ENCODE measurements around the gene FBLN5. TPM values are rescaled to one million over a fixed set of nuclear protein-coding genes. Genes with fewer than 3 reads are reported as not detected.
"Not testable (repeated sequence)": the region's sequence is repeated elsewhere in the genome, so short reads cannot be mapped to it uniquely, and the experiment has no call there.

FBLN5 gene
- total RNA-seq, 1 experiment from 2014 or later, result 1.0 TPM

DNA sequence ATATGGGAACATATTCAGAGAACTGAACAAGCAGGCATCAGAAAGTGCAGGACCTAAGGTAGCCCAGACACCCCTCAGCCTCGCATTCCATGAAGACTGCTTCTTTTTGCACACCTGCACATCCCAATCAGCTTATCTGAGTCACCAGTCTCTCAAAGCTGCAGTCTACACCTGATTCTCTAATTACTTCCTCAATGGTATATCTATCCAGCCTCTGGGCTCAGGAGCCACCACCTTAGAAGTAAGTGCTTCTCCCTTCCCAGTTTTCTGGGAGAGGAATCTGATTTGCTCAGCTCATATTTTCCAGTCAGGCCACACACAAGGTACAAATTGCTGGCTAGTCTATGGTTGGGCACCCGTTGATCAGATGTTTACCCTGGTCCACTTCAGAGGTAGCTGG, 101.8 kb downstream of the FBLN5 start:
- TF ChIP-seq, protein P1, sequence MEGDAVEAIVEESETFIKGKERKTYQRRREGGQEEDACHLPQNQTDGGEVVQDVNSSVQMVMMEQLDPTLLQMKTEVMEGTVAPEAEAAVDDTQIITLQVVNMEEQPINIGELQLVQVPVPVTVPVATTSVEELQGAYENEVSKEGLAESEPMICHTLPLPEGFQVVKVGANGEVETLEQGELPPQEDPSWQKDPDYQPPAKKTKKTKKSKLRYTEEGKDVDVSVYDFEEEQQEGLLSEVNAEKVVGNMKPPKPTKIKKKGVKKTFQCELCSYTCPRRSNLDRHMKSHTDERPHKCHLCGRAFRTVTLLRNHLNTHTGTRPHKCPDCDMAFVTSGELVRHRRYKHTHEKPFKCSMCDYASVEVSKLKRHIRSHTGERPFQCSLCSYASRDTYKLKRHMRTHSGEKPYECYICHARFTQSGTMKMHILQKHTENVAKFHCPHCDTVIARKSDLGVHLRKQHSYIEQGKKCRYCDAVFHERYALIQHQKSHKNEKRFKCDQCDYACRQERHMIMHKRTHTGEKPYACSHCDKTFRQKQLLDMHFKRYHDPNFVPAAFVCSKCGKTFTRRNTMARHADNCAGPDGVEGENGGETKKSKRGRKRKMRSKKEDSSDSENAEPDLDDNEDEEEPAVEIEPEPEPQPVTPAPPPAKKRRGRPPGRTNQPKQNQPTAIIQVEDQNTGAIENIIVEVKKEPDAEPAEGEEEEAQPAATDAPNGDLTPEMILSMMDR (conservative IDR thresholded peaks at IDR 0.05), result no peak
- H3K18ac ChIP-seq (ENCODE audit: insufficient read length, low read depth, low read length), result no peak overlapping the region
- H3K27me3 Mint-ChIP-seq (ENCODE audit: low read depth), result peaks cover 2% of the 10 kb centered on the region
- no peak overlapping the region for H3K4me3 Mint-ChIP-seq
- H3K9ac ChIP-seq (ENCODE audit: extremely low read depth, insufficient read length, low read length), result no peak overlapping the region
- H2BK20ac ChIP-seq (ENCODE audit: low read depth, low read length, poor library complexity, severe bottlenecking), result no peak overlapping the region
- H2BK12ac ChIP-seq (ENCODE audit: insufficient read length, low read depth, low read length), result no peak overlapping the region
- H3K4me2 ChIP-seq (ENCODE audit: insufficient read depth, insufficient read length, low read length), result no peak overlapping the region
- H3K23ac ChIP-seq (ENCODE audit: insufficient read length, low read depth, low read length), result no peak overlapping the region
- H3K79me2 ChIP-seq (ENCODE audit: insufficient read depth, low read length), result no peaks in the 10 kb centered on the region
- no CpG with 5 or more reads among the region's 2 CpGs for WGBS (ENCODE audit: extremely low coverage, insufficient read length, low lambda C conversion rate)
- no peaks in the 10 kb centered on the region for H4K20me1 ChIP-seq (ENCODE audit: control insufficient read depth, insufficient read depth, insufficient read length)
- H2AFZ ChIP-seq (ENCODE audit: low read length), result no peak overlapping the region
- H3K36me3 Mint-ChIP-seq (ENCODE audit: insufficient read depth in 1 of 3, low read depth in 3 of 3), result no peaks in the 10 kb centered on the region
- H3K4me1 ChIP-seq (ENCODE audit: insufficient read depth, low read length), result no peaks in the 10 kb centered on the region
- H3K4me1 Mint-ChIP-seq, result peaks cover 0 to 3% of the 10 kb centered on the region in 2 experiments; a peak in 1 of 4 replicates
- no peak overlapping the region for H3T11ph ChIP-seq (ENCODE audit: low read length)
- H2BK5ac ChIP-seq (ENCODE audit: insufficient read length, low read length), result no peak overlapping the region
- no peak overlapping the region for H2AK5ac ChIP-seq (ENCODE audit: insufficient read length, low read length)
- no peak overlapping the region for H3K14ac ChIP-seq (ENCODE audit: insufficient read depth, low read length)
- H3K27me3 ChIP-seq (ENCODE audit: insufficient read depth, low read length), result no peaks in the 10 kb centered on the region
- no peak for DNase-seq
- no peak overlapping the region for H3K56ac ChIP-seq (ENCODE audit: insufficient read length, low read depth, low read length)
- no peak overlapping the region for H4K5ac ChIP-seq (ENCODE audit: insufficient read length, low read depth, low read length)
- no peak overlapping the region for H2BK15ac ChIP-seq (ENCODE audit: low read depth, low read length)
- no peak overlapping the region for H3K27ac Mint-ChIP-seq
- no peak overlapping the region for H2BK120ac ChIP-seq (ENCODE audit: low read depth, low read length, poor library complexity, severe bottlenecking)
- H3K79me1 ChIP-seq (ENCODE audit: insufficient read depth, low read depth, low read length, poor library complexity, severe bottlenecking), result no peaks in the 10 kb centered on the region
- H3K27ac ChIP-seq (ENCODE audit: insufficient read length, low read depth, low read length), result no peak overlapping the region
- H4K8ac ChIP-seq (replicated peaks; ENCODE audit: insufficient read length, low read depth, low read length), result no peak overlapping the region
- no peaks in the 10 kb centered on the region for H3K23me2 ChIP-seq (ENCODE audit: insufficient read length, low read depth, low read length, poor library complexity, severe bottlenecking)
- no peak overlapping the region for H3K4ac ChIP-seq (ENCODE audit: low read depth, low read length)
- H3K9me3 Mint-ChIP-seq, result no peaks in the 10 kb centered on the region
- no peaks in the 10 kb centered on the region for H3K9me3 ChIP-seq (ENCODE audit: control insufficient read depth, low read depth, low read length)
- H4K91ac ChIP-seq (ENCODE audit: insufficient read length, low read depth, low read length), result no peak overlapping the region

DNA sequence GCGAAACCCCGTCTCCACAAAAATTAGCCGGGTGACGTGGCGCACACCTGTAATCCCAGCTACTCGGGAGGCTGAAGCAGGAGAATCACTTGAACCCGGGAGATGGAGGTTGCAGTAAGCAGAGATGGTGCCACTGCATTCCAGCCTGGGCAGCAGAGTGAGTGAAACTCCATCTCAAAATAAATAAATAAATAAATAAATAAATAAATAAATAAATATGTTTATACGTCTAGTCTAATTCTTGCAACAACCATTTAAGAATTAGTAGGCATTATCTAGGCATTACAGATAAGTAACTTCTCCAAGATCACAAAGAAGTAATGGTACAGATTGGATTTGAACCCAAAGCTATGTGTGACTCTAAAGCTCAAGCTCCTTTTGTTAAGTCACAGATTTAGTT, 102.4 kb downstream of the FBLN5 start:
- not testable (repeated sequence) for H3K27me3 ChIP-seq (ENCODE audit: insufficient read depth, low read length); H3K27ac ChIP-seq (ENCODE audit: insufficient read length, low read depth, low read length); H3K79me2 ChIP-seq (ENCODE audit: insufficient read depth, low read length); H3T11ph ChIP-seq (ENCODE audit: low read length); H2AK5ac ChIP-seq (ENCODE audit: insufficient read length, low read length); H3K4me1 Mint-ChIP-seq; H3K4me3 Mint-ChIP-seq; H4K8ac ChIP-seq (replicated peaks; ENCODE audit: insufficient read length, low read depth, low read length); H3K36me3 Mint-ChIP-seq (ENCODE audit: insufficient read depth in 1 of 3, low read depth in 3 of 3); H3K4me1 ChIP-seq (ENCODE audit: insufficient read depth, low read length); H3K9me3 Mint-ChIP-seq; H3K27ac Mint-ChIP-seq; H3K79me1 ChIP-seq (ENCODE audit: insufficient read depth, low read depth, low read length, poor library complexity, severe bottlenecking); H2AFZ ChIP-seq (ENCODE audit: low read length); H2BK120ac ChIP-seq (ENCODE audit: low read depth, low read length, poor library complexity, severe bottlenecking); H3K56ac ChIP-seq (ENCODE audit: insufficient read length, low read depth, low read length); H3K18ac ChIP-seq (ENCODE audit: insufficient read length, low read depth, low read length); H2BK15ac ChIP-seq (ENCODE audit: low read depth, low read length); H4K91ac ChIP-seq (ENCODE audit: insufficient read length, low read depth, low read length); H3K9ac ChIP-seq (ENCODE audit: extremely low read depth, insufficient read length, low read length); H4K20me1 ChIP-seq (ENCODE audit: control insufficient read depth, insufficient read depth, insufficient read length); H3K4me2 ChIP-seq (ENCODE audit: insufficient read depth, insufficient read length, low read length); H3K9me3 ChIP-seq (ENCODE audit: control insufficient read depth, low read depth, low read length); H3K27me3 Mint-ChIP-seq (ENCODE audit: low read depth); H2BK20ac ChIP-seq (ENCODE audit: low read depth, low read length, poor library complexity, severe bottlenecking); H2BK12ac ChIP-seq (ENCODE audit: insufficient read length, low read depth, low read length); H2BK5ac ChIP-seq (ENCODE audit: insufficient read length, low read length); H3K4ac ChIP-seq (ENCODE audit: low read depth, low read length); H4K5ac ChIP-seq (ENCODE audit: insufficient read length, low read depth, low read length); DNase-seq; H3K23ac ChIP-seq (ENCODE audit: insufficient read length, low read depth, low read length); H3K23me2 ChIP-seq (ENCODE audit: insufficient read length, low read depth, low read length, poor library complexity, severe bottlenecking); H3K14ac ChIP-seq (ENCODE audit: insufficient read depth, low read length)
- WGBS (ENCODE audit: extremely low coverage, insufficient read length, low lambda C conversion rate), result no CpG with 5 or more reads among the region's 8 CpGs

Data from H9 (cell line).